NCI-H510A treated with DMSO at 0.1 percent for 48 hours (cell line): ENCODE results near the gene SOHLH2.

Experiments
- DNase-seq: peaks from one replicate; lab custom pipeline; 2025; lab: John Stamatoyannopoulos, UW

The SOHLH2 gene

DNA sequence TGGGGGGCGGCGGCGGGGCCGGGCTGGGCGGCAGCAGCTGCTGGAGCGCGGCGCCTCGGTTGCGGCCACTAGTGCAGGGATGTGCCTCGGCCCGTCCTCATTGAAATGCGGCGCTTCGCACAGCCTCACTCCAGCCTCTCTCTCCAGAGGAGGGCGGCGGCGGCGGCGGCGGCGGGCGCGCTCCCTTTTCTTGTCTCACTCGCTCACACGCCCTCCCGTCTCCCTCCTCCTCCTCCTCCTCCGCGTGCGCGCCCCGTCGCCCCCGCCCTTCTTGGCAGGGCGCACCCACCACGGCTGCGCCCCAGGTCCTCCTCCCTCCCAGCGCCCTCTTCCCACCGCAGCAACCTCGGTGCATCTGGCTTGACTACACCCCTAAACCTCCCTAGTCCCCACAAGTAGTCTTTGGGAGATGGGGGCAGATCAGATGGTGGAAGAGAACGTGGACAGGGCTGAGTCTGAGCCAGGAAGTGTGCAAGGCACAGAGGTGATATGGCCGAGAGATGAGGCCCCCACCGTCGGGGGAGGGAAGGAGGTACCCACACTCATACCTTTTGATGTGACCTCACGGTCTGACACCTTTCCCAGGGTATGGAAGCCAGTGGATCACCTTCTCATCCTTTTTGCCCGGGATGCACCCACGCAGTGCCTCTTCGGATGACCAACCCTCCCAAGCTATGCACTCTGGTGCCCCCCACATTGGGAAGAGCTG lies 83.0 kb downstream of the SOHLH2 start, which contains the start of gene DCLK1:
TSS of gene DCLK1 (minus strand) at position 161 of the 709 bp plus-strand sequence.
- DNase-seq: peak; percentile 27

DNA sequence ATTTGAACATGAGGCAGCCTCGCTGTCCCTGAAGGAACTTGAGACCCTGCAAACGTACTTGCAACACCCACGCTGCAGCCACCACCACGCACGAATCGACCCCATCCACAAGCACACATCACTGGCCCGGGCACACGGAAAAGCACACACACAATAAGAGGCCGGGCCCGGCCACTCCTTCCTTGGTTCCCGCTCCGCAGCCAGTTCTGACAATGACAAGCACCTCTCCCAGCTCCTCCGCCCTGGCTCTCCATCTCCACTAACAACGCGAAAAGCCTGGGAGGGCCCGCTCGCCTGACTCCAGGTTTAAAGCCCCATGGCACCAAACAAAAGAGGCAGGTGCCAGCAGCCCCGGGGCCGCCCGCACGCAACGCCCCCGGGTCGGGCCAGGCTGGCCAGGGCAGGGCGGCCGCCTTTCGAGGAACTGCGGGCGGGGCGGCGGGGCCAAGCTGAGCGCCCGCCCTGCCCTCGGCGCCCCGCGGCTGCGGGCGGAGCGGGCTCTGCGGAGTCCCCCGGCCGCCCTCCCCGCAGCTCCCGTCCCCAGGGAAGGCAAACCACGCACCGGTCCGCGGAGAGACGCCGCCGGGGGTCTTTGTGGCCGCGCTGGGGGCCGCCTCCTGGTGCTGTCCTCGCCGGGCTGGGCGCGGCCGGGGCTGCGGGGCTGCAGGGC lies 83.7 kb downstream of the SOHLH2 start:
- DNase-seq: no peak

DNA sequence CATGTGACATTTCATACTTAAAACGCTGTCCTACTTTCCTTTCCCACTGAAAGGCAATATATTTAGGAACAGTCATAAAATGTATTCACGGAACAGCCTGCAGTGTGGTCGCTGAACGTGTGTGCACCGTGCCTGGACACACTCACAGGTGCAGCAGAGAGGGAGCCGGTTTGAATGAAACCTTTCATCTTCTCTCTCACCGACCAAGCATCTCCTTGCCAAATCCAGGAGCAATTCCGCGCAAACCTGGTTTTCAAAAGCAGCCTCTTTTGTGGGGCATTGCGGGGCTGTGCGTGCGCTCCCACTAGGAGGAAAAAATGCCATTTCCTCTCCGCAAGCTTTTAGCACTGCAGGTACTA lies 84.2 kb downstream of the SOHLH2 start:
- DNase-seq: no peak

DNA sequence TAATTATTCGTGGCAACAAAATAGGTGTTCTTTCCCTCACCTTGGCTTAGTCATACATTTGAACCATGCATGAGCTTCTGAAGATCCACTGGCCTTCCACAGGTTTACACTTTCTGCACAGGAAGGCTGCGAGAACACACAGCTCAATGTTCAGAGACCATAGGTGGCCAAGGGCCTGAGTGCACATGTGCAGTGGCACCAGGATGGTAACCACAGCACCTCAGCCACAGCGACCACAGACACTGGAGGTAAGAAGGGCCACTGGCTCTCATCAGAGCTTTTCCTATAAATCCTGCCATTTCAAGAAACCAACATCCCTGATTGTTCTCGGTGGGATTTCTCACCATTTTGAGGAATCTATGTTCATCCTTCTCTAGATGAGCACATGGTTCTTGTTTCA lies 84.8 kb downstream of the SOHLH2 start:
- no peak for DNase-seq

DNA sequence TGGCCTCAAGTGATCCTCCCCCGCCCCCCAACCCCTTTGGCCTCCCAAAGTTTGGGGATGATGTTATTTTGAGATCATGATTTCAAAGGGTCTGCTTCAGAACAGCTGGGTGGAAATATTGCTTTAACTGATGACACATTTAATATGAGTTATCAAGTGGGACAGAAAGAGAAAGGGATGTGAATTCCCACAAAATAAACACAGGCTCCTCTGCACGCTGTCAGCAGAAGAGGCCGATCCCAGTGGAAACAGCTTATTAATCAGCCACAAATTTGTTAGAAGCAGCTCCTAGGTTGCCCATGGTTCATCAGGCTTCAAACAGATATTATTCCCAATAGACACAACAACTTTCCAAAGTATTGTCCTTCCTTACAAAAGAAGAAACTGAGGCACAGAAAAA lies 87.9 kb downstream of the SOHLH2 start:
- DNase-seq: no peak

DNA sequence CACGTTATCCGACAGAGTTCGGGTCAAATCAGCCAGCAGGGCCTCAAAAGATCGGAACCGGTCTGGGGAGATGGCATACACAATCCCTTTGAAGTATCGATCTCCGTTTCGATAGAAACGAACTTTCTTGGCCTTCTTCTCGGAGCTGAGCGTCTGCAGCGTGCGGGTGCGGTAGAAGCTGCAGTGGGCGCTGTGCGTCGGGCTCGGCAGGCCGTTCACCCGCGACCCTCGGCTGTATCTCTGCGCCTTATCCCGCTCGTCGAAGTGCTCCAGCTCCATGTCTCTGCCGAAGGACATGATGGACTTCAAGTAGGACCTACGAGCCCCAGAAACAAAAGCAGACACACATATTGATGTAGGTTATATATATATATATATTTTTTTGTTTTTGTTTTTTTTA lies 88.5 kb downstream of the SOHLH2 start:
- DNase-seq: no peak

DNA sequence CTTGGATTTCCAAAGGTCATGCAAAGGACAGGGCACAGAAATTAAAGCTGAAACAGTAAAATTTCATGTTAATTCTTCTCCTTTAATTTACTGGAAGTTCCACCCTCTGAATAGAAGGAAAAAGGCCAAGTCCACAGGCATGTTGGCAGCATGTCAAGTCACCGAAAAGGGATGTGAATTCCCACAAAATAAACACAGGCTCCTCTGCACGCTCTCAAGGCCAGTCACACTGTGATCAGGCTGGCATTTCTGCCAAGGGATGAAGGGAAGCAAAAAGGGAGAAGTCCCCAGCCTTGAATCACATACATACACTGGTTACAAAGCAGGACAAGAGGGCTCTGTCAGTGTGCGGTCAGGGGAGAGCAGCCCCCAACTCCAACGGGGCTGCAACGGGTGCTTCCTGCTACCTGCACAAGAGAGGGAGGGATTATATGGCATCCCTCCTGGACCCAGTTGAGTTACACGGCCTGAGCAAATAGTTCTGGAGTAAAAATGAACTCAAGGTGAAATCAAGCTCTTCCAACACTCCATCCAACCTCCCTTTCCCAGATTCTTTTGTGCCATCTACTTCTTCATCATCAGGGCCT lies 90.0 kb downstream of the SOHLH2 start:
- DNase-seq: no peak
